GM12801 (cell line): ENCODE measurements around the gene SUGP2.

Experiments
- CTCF ChIP-seq: IDR thresholded peaks from one replicate; pipeline ENCODE4 v1.5.1; 2011; ENCODE audit warnings: control low read depth; ENCODE audit not compliant: insufficient read length; ENCODE audit errors: extremely low read depth

The SUGP2 gene

GRCh38 chr19:18955042-18955441, 78.3 kb downstream of the SUGP2 start:
- TF ChIP-seq CTCF, result no peak

- no peak for TF ChIP-seq CTCF
These were observed 79.2 kb downstream of the SUGP2 start for GRCh38 chr19:18954094-18954493.

- TF ChIP-seq CTCF, result no peak
These were observed 81.5 kb downstream of the SUGP2 start for GRCh38 chr19:18951721-18952281.

- no peak for TF ChIP-seq CTCF
These were observed 83.5 kb downstream of the SUGP2 start for GRCh38 chr19:18949858-18950257.

- TF ChIP-seq CTCF, result no peak
These were observed 84.4 kb downstream of the SUGP2 start for GRCh38 chr19:18948976-18949356.

- TF ChIP-seq CTCF, result no peak
These were observed 85.0 kb downstream of the SUGP2 start for GRCh38 chr19:18948075-18948975.

- TF ChIP-seq CTCF, result no peak
These were observed 86.4 kb downstream of the SUGP2 start for GRCh38 chr19:18946918-18947317.
